ENCODE results near the gene NUP153. TPM values are rescaled to one million over a fixed set of nuclear protein-coding genes. Genes with fewer than 3 reads are reported as not detected.

NUP153 gene
- total and polyA plus RNA-seq, 10 of the 15 experiments (the other 5 are each of a cell fraction or from before 2014, with no cell fraction given), result 13.9 to 77.7 (median 56.2) TPM

- TF ChIP-seq IKZF1 (conservative IDR thresholded peaks at IDR 0.05) (no peak), BCLAF1 (IDR thresholded peaks at IDR 0.05) (no peak), KDM1A (IDR thresholded peaks at IDR 0.05; ENCODE audit: borderline replicate concordance) (no peak), GABPA (IDR thresholded peaks at IDR 0.05; ENCODE audit: low read depth) (no peak), REST (IDR thresholded peaks at IDR 0.05; ENCODE audit: low read depth, low read length) (no peak), USF2 (IDR thresholded peaks at IDR 0.05; ENCODE audit: borderline replicate concordance, low read depth, low read length) (no peak), BMI1 (IDR thresholded peaks at IDR 0.05; ENCODE audit: borderline replicate concordance) (no peak)
Observed at GRCh38 chr6:17679726-17680125, 27.0 kb downstream of the NUP153 start (continued).

Data from GM12878 (cell line).